ENCODE results near the gene ETS1.

The ETS1 gene

DNA sequence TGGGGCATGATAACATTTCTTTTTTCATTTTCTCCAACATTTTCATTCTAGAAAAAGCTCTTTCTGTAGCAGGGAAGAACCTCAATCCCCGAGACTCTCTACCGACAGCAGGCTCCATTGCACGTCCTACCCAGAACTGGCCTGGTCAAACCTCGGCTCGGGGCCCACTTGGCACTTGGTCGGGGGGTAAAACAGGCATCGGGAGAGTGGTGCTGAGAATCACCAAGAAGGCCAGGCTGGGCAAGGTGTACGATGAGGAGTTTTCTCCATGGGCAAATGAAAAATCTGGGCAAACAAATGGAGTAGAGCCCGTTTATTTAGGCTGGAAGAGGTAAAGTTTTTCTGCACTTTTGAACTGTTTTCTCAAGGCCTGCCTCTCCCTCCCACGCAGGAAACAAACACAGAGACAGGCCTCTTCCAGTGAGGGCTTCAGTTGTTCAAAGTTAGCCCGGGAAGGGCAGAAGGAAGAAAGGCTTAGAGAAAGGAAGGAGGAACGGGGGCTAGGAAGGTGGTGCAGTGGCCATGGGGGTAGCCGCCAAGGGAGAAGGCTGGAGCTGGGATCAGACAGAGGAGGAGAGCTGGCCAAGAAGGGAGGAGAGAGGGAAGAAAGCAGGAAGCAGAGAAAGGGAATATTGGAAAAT, 87.6 kb downstream of the ETS1 start:
- no peaks in the 10 kb centered on the region for H3K36me3 ChIP-seq (ENCODE audit: control insufficient read depth in 2 of 2, insufficient read depth in 1 of 2, low read length in 2 of 2)
- H3K9me3 ChIP-seq (ENCODE audit: control insufficient read depth, insufficient read depth, low read depth, low read length): no peaks in the 10 kb centered on the region
- H3K4me3 ChIP-seq (ENCODE audit: low read depth, low read length): no peak overlapping the region
- TF ChIP-seq, protein P1, sequence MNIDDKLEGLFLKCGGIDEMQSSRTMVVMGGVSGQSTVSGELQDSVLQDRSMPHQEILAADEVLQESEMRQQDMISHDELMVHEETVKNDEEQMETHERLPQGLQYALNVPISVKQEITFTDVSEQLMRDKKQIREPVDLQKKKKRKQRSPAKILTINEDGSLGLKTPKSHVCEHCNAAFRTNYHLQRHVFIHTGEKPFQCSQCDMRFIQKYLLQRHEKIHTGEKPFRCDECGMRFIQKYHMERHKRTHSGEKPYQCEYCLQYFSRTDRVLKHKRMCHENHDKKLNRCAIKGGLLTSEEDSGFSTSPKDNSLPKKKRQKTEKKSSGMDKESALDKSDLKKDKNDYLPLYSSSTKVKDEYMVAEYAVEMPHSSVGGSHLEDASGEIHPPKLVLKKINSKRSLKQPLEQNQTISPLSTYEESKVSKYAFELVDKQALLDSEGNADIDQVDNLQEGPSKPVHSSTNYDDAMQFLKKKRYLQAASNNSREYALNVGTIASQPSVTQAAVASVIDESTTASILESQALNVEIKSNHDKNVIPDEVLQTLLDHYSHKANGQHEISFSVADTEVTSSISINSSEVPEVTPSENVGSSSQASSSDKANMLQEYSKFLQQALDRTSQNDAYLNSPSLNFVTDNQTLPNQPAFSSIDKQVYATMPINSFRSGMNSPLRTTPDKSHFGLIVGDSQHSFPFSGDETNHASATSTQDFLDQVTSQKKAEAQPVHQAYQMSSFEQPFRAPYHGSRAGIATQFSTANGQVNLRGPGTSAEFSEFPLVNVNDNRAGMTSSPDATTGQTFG (tag by site-specific recombination; IDR thresholded peaks at IDR 0.05; ENCODE audit: borderline replicate concordance): no peak
- TF ChIP-seq ZNF19 (tag by site-specific recombination; IDR thresholded peaks at IDR 0.05; ENCODE audit: low read depth) (no peak), ZNF335 (tag by site-specific recombination; conservative IDR thresholded peaks at IDR 0.05) (no peak), ZNF792 (tag by site-specific recombination; IDR thresholded peaks at IDR 0.05) (no peak), ZNF10 (tag by site-specific recombination; IDR thresholded peaks at IDR 0.05) (no peak), ZNF16 (tag by site-specific recombination; IDR thresholded peaks at IDR 0.05; ENCODE audit: low read depth) (no peak), ZNF626 (tag by site-specific recombination; IDR thresholded peaks at IDR 0.05) (no peak), ZNF561 (tag by site-specific recombination; IDR thresholded peaks at IDR 0.05; ENCODE audit: borderline replicate concordance) (no peak), ZBTB8A (tag by site-specific recombination; IDR thresholded peaks at IDR 0.05) (no peak), ZNF155 (tag by site-specific recombination; IDR thresholded peaks at IDR 0.05) (no peak)
- TF ChIP-seq, protein P2, sequence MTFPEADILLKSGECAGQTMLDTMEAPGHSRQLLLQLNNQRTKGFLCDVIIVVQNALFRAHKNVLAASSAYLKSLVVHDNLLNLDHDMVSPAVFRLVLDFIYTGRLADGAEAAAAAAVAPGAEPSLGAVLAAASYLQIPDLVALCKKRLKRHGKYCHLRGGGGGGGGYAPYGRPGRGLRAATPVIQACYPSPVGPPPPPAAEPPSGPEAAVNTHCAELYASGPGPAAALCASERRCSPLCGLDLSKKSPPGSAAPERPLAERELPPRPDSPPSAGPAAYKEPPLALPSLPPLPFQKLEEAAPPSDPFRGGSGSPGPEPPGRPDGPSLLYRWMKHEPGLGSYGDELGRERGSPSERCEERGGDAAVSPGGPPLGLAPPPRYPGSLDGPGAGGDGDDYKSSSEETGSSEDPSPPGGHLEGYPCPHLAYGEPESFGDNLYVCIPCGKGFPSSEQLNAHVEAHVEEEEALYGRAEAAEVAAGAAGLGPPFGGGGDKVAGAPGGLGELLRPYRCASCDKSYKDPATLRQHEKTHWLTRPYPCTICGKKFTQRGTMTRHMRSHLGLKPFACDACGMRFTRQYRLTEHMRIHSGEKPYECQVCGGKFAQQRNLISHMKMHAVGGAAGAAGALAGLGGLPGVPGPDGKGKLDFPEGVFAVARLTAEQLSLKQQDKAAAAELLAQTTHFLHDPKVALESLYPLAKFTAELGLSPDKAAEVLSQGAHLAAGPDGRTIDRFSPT (tag by site-specific recombination; IDR thresholded peaks at IDR 0.05): no peak
- TF ChIP-seq, protein P3, sequence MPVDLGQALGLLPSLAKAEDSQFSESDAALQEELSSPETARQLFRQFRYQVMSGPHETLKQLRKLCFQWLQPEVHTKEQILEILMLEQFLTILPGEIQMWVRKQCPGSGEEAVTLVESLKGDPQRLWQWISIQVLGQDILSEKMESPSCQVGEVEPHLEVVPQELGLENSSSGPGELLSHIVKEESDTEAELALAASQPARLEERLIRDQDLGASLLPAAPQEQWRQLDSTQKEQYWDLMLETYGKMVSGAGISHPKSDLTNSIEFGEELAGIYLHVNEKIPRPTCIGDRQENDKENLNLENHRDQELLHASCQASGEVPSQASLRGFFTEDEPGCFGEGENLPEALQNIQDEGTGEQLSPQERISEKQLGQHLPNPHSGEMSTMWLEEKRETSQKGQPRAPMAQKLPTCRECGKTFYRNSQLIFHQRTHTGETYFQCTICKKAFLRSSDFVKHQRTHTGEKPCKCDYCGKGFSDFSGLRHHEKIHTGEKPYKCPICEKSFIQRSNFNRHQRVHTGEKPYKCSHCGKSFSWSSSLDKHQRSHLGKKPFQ (tag by site-specific recombination; IDR thresholded peaks at IDR 0.05): no peak
- CTCF ChIA-PET: no interaction called here
- H3K4me1 ChIP-seq (ENCODE audit: control insufficient read depth, insufficient read depth, low read length): peaks cover 5% of the 10 kb centered on the region; the same call in 1 of the 2 replicates
- no peak overlapping the region for H3K27ac ChIP-seq (ENCODE audit: extremely low read depth, low read depth, low read length)
- POLR2A ChIA-PET: no interaction called here

DNA sequence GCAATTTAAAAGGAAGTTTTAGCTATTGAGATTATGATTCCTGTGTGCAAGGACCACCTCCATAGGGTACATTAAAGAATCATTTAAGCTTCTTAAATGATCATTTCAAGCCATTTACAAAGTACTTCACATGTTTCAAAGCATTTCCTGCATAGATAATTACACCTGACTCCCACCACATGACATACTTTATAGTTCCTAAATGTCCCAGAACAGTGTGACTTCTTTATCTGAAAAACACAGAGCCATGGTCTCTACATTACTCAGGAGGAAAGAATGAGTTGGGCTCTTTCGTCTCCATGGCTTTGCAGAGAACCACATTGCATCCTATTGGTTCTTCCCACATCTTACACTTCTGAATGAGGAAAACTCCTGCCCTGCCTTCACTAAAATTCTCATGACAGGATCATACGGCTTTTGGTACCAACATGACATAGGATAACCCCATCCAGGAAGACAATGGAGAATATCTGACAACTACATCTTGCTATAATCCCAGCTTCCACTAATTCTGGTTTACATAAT, 88.6 kb downstream of the ETS1 start:
- CTCF ChIA-PET: no interaction called here
- peaks cover 5% of the 10 kb centered on the region; the same call in 1 of the 2 replicates for H3K4me1 ChIP-seq (ENCODE audit: control insufficient read depth, insufficient read depth, low read length)
- POLR2A ChIA-PET: no interaction called here
- no peaks in the 10 kb centered on the region for H3K36me3 ChIP-seq (ENCODE audit: control insufficient read depth in 2 of 2, insufficient read depth in 1 of 2, low read length in 2 of 2)
- H3K9me3 ChIP-seq (ENCODE audit: control insufficient read depth, insufficient read depth, low read depth, low read length): no peaks in the 10 kb centered on the region
- TF ChIP-seq IKZF3 (tag by site-specific recombination; IDR thresholded peaks at IDR 0.05) (no peak), SETDB1 (IDR thresholded peaks at IDR 0.05; ENCODE audit: insufficient read length, low read length) (no peak), ZIC2 (tag by site-specific recombination; IDR thresholded peaks at IDR 0.05) (no peak), TRIM28 (IDR thresholded peaks at IDR 0.05; ENCODE audit: borderline replicate concordance, low read length) (no peak), ZNF423 (tag by site-specific recombination; IDR thresholded peaks at IDR 0.05) (no peak), ZNF768 (tag by site-specific recombination; IDR thresholded peaks at IDR 0.05) (no peak), KLF10 (tag by site-specific recombination; IDR thresholded peaks at IDR 0.05) (no peak), ZFP41 (tag by site-specific recombination; IDR thresholded peaks at IDR 0.05; ENCODE audit: borderline replicate concordance) (no peak), ZNF558 (tag by site-specific recombination; IDR thresholded peaks at IDR 0.05) (no peak), KLF7 (tag by site-specific recombination; IDR thresholded peaks at IDR 0.05; ENCODE audit: borderline replicate concordance) (no peak)
- TF ChIP-seq, protein P4, sequence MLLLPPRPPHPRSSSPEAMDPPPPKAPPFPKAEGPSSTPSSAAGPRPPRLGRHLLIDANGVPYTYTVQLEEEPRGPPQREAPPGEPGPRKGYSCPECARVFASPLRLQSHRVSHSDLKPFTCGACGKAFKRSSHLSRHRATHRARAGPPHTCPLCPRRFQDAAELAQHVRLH (tag by site-specific recombination; IDR thresholded peaks at IDR 0.05): no peak
- TF ChIP-seq, protein P5, sequence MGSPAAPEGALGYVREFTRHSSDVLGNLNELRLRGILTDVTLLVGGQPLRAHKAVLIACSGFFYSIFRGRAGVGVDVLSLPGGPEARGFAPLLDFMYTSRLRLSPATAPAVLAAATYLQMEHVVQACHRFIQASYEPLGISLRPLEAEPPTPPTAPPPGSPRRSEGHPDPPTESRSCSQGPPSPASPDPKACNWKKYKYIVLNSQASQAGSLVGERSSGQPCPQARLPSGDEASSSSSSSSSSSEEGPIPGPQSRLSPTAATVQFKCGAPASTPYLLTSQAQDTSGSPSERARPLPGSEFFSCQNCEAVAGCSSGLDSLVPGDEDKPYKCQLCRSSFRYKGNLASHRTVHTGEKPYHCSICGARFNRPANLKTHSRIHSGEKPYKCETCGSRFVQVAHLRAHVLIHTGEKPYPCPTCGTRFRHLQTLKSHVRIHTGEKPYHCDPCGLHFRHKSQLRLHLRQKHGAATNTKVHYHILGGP (tag by site-specific recombination; IDR thresholded peaks at IDR 0.05): no peak
- no peak overlapping the region for H3K4me3 ChIP-seq (ENCODE audit: low read depth, low read length)
- no peak overlapping the region for H3K27ac ChIP-seq (ENCODE audit: extremely low read depth, low read depth, low read length)

Data from HEK293 (cell line).